Lower leg skin (tissue), 3 donors: ENCODE data around the gene RNF149.

Source experiments
- POLR2A ChIP-seq, 2 donors: fragments of 450-650 bp; IDR thresholded peaks; one replicate each; pipeline ENCODE4 v1.6.1; 2016 to 2017; ENCODE audit warnings: antibody characterized with exemption in 2 of 2, mild to moderate bottlenecking in 1 of 2, moderate library complexity in 1 of 2
- TF ChIP-seq, protein P1 (sequence below), 3 donors: fragments of 450-650 bp; IDR thresholded peaks; one replicate each; pipeline ENCODE4 v1.5.1; 2016; ENCODE audit warnings: antibody characterized with exemption in 3 of 3, mild to moderate bottlenecking in 3 of 3, moderate library complexity in 2 of 3

DNA sequence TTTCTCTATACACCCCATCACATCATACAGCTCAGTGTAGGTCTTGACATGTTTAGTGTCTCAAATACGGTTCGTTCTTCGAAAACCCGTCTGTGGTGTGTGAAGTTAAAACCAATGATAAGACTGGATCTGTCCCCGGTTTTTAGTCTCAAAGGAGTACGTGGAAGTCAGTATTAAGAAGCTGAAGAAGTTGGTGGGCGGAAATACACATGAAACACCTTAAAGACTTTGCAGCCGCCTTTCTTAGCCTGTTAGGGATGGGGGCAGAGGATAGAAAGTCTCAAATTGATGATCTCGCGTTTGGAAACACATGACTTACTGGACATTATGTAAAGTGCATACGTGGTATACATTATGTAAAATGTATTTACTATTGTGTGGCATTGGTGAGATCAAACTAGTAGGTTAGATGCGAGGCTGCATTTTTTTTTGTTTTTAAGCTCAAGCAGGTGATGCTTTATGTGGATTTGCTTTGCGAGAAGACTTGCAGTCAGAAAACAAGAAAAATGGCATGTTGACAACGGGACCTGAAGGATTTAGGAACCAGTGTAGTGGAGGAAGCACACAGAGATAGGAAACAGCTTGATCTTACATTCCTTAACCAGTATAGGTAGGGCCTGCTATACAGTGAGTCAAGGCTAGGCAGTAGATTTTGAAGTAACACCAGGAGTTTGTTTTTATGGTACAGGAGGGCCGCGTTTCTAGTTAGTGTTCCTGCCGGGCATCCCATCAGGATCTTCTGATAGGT, 54.6 kb downstream of the RNF149 start:
- TF ChIP-seq POLR2A (IDR thresholded peaks at IDR 0.05): no peak
- TF ChIP-seq, protein P1, sequence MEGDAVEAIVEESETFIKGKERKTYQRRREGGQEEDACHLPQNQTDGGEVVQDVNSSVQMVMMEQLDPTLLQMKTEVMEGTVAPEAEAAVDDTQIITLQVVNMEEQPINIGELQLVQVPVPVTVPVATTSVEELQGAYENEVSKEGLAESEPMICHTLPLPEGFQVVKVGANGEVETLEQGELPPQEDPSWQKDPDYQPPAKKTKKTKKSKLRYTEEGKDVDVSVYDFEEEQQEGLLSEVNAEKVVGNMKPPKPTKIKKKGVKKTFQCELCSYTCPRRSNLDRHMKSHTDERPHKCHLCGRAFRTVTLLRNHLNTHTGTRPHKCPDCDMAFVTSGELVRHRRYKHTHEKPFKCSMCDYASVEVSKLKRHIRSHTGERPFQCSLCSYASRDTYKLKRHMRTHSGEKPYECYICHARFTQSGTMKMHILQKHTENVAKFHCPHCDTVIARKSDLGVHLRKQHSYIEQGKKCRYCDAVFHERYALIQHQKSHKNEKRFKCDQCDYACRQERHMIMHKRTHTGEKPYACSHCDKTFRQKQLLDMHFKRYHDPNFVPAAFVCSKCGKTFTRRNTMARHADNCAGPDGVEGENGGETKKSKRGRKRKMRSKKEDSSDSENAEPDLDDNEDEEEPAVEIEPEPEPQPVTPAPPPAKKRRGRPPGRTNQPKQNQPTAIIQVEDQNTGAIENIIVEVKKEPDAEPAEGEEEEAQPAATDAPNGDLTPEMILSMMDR (IDR thresholded peaks at IDR 0.05): no peak
